Lung (tissue), 12 donors: ENCODE data around the gene SCARF2. TPM values are rescaled to one million over a fixed set of nuclear protein-coding genes. Genes with fewer than 3 reads are reported as not detected.

ENCODE experiments used
- ATAC-seq: fragments of 200-7000 bp; cut with Tn5 transposase; one replicate; pipeline ENCODE4 v1.9.1; 2020; ENCODE audit warnings: moderate number of reproducible peaks; ENCODE audit not compliant: insufficient read depth, low FRiP score
- DNase-seq, 3 donors: peaks; one replicate each; pipeline ENCODE4 v3.0.0-alpha.2; 2013 to 2017
- H3K27ac ChIP-seq, 2 donors: one replicate each; pipeline ENCODE4 v1.5.1; 2013; ENCODE audit warnings: mild to moderate bottlenecking in 2 of 2, moderate library complexity in 2 of 2, control low read depth in 1 of 2, inconsistent platforms in 1 of 2, low read depth in 1 of 2, low read length in 1 of 2
- H3K27me3 ChIP-seq, 3 donors: one replicate each; pipeline ENCODE4 v1.5.1; 2013; ENCODE audit warnings: low read length in 2 of 3; ENCODE audit not compliant: control insufficient read depth in 3 of 3, insufficient read depth in 3 of 3
- H3K36me3 ChIP-seq, 4 donors: one replicate each; pipeline ENCODE4 v1.5.1; 2013; ENCODE audit warnings: low read length in 4 of 4, mild to moderate bottlenecking in 1 of 4, moderate library complexity in 1 of 4; ENCODE audit not compliant: control insufficient read depth in 4 of 4, insufficient read depth in 4 of 4
- H3K4me1 ChIP-seq, 5 donors: one replicate each; pipeline ENCODE4 v1.5.1; 2013; ENCODE audit warnings: low read length in 5 of 5, mild to moderate bottlenecking in 2 of 5, moderate library complexity in 1 of 5; ENCODE audit not compliant: control insufficient read depth in 5 of 5, insufficient read depth in 5 of 5
- H3K4me3 ChIP-seq: one replicate; pipeline ENCODE4 v1.5.1; 2013; ENCODE audit warnings: mild to moderate bottlenecking, control low read depth, moderate library complexity
- H3K9ac ChIP-seq, 2 donors: one replicate each; pipeline ENCODE4 v1.5.1; 2013; ENCODE audit warnings: low read length in 2 of 2, control low read depth in 1 of 2; ENCODE audit not compliant: insufficient read depth in 1 of 2
- H3K9me3 ChIP-seq, 4 donors: one replicate each; pipeline ENCODE4 v1.5.1; 2013; ENCODE audit warnings: low read length in 3 of 4, mild to moderate bottlenecking in 1 of 4, moderate library complexity in 1 of 4; ENCODE audit not compliant: control insufficient read depth in 4 of 4, insufficient read depth in 3 of 4
- CTCF ChIP-seq: IDR thresholded peaks from 2 replicates; pipeline ENCODE4 v1.5.1; 2012; ENCODE audit warnings: mild to moderate bottlenecking; ENCODE audit errors: control extremely low read depth, extremely low read depth
- WGBS, 2 donors: extraction: QIAGEN DNeasy Blood & Tissue Kit; methylation state at CpG; one replicate each; pipeline ENCODE4 v1.1.7; 2013; 5-methylcytosine and 5-hydroxymethylcytosine counted together
- polyA plus RNA-seq, 2 donors: library from polyadenylated mRNA; stranded (reverse); fragments of 200-250 nt; gene quantifications; one replicate each; pipeline ENCODE4 v1.2.1, GENCODE V29; 2013
- total RNA-seq, 2 donors: library from RNA; depleted of rRNA in 1 of 2; stranded (reverse); fragments of >200 nt in 1 of 2; gene quantifications; one replicate each; pipeline ENCODE4 v1.2.1, GENCODE V29; 2014 to 2021
- donor health status: control.
- donor health status: control.
- donor health status: Bipolar disorder and iron deficiency.
- donor health status: healthy.
- donor health status: DM: yes; HTN: yes; CAD: no.

The SCARF2 gene
- total and polyA plus RNA-seq, 4 donors = 4.7 to 32.9 (median 16.4) TPM

- ATAC-seq (no peak), DNase-seq (peak; percentile 85 to 90 (median 90))
- H3K9me3 ChIP-seq = no peaks in the 10 kb centered on the region
- WGBS, 2 donors = 52 to 54% methylated on average over 21 of the region's 21 CpGs
- no peak overlapping the region for H3K4me3 ChIP-seq
- H3K27ac ChIP-seq = no peak overlapping the region
- H3K4me1 ChIP-seq = peaks cover 0 to 35% (median 6%) of the 10 kb centered on the region in 5 donors
- H3K9ac ChIP-seq = peak overlapping the region in 1 of 2 donors; percentile 0
- TF ChIP-seq CTCF = no peak
- H3K36me3 ChIP-seq = peaks cover 0 to 6% (median 3%) of the 10 kb centered on the region in 4 donors
- peaks cover 0 to 4% (median 0%) of the 10 kb centered on the region in 3 donors for H3K27me3 ChIP-seq
Measured at GRCh38 chr22:20422271-20423007, 15.2 kb downstream of the SCARF2 start.

- Histone ChIP-seq H3K4me3 (no peak overlapping the region), H3K4me1 (peaks cover 0 to 35% (median 6%) of the 10 kb centered on the region in 5 donors), H3K9ac (no peak overlapping the region), H3K36me3 (no peaks in the 10 kb centered on the region), H3K27ac (no peak overlapping the region), H3K9me3 (no peaks in the 10 kb centered on the region), H3K27me3 (peaks cover 0 to 4% (median 0%) of the 10 kb centered on the region in 3 donors)
- DNase-seq = no peak
- no peak for TF ChIP-seq CTCF
- WGBS, 2 donors = 92% methylated on average over 7 of the region's 7 CpGs
- no peak for ATAC-seq
Measured at GRCh38 chr22:20421507-20421874, 16.1 kb downstream of the SCARF2 start.

- no peak for DNase-seq
Measured at GRCh38 chr22:20420157-20420842, 17.3 kb downstream of the SCARF2 start.

More at GRCh38 chr22:20420157-20420842, 17.3 kb downstream of the SCARF2 start:
- 93 to 95% methylated on average over 11 of the region's 11 CpGs for WGBS, 2 donors
- Histone ChIP-seq H3K9me3 (no peaks in the 10 kb centered on the region), H3K9ac (no peak overlapping the region), H3K4me3 (no peak overlapping the region), H3K27ac (no peak overlapping the region), H3K4me1 (peaks cover 0 to 35% (median 6%) of the 10 kb centered on the region in 5 donors), H3K36me3 (no peaks in the 10 kb centered on the region), H3K27me3 (no peaks in the 10 kb centered on the region)
- no peak for ATAC-seq
- no peak for TF ChIP-seq CTCF
